Measurements from ENCODE around the gene POLR2J.
A peak's percentile ranks its signal among the peaks of the same experiment; 100 is the strongest.

The POLR2J gene

GRCh38 chr7:102434039-102434486 is 44.7 kb downstream of the POLR2J start:
- DNase-seq: no peak

- peak; percentile 85 for DNase-seq
Measured at GRCh38 chr7:102433219-102434038, 45.3 kb downstream of the POLR2J start, which contains the start of gene ORAI2. ORAI2 (plus strand) TSS chr7:102433575; CDS start chr7:102438957, 5,382 bp downstream.

- no peak for DNase-seq
Measured at GRCh38 chr7:102432442-102433218, 46.1 kb downstream of the POLR2J start.

GRCh38 chr7:102431617-102432298 is 47.0 kb downstream of the POLR2J start:
- DNase-seq: peak; percentile 46

- DNase-seq: no peak
Measured at GRCh38 chr7:102429141-102429899, 49.4 kb downstream of the POLR2J start.

GRCh38 chr7:102427019-102427405 is 51.7 kb downstream of the POLR2J start:
- DNase-seq: no peak

GRCh38 chr7:102426268-102427018 is 52.3 kb downstream of the POLR2J start:
- peak; percentile 59 for DNase-seq

- peak; percentile 75 for DNase-seq
Measured at GRCh38 chr7:102425639-102426267, 53.0 kb downstream of the POLR2J start.

GRCh38 chr7:102424787-102425218 is 53.9 kb downstream of the POLR2J start:
- DNase-seq: no peak

GRCh38 chr7:102424129-102424551 is 54.6 kb downstream of the POLR2J start:
- DNase-seq: no peak
